Activated CD8-positive, alpha-beta memory T cell treated with anti-CD3 and anti-CD28 coated beads, Interleukin-2, amount 50 U/mL, for 24 hours (primary cell): ENCODE data around the gene P2RY12.

ENCODE experiments used
- DNase-seq: peaks from one replicate; pipeline ENCODE4 v3.0.0-alpha.2; 2020; ENCODE audit errors: extremely low read depth

P2RY12 gene

GRCh38 chr3:151346292-151346691 lies 38.3 kb downstream of the P2RY12 start:
- no peak for DNase-seq

GRCh38 chr3:151345859-151346258 lies 38.7 kb downstream of the P2RY12 start:
- no peak for DNase-seq

DNA sequence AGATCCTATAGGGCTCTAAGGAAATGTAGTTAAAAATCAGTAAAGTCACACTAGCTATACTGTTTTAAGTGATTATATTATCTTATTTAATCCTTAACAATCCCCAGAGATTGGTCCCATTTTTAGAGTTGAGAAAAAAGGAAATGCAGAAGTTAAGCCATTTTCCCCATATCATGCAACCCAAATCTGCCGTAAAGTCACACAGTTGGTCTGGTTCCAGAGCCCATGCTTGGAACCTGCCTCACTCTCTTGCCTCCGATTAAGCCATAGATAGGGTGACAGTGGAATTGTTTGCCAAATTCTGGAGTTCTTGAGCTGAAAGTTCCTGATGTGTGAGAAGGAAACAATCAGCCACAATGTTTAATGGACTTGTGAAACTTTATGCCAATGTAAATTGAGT lies 52.9 kb downstream of the P2RY12 start:
- no peak for DNase-seq

DNA sequence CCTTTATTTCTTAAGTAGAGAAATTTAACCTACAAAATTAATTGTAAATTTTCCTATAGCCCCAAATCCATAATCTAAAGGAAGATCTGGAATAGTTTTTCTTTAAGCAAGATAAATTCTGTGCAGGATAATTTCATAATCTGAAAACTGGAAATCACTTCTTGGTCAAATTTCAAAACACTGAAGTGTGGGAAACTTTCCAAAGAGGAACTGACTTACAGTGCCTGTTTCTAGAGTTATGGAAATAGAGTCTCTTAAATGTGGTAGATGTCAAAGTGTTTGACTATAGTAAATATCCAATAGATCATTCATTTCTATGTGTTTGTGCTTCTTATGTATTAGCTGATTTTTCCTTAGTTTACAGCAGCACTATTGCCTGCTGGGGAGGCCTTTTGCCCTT lies 53.7 kb downstream of the P2RY12 start:
- no peak for DNase-seq

GRCh38 chr3:151330379-151330778 lies 54.2 kb downstream of the P2RY12 start:
- DNase-seq: no peak

DNA sequence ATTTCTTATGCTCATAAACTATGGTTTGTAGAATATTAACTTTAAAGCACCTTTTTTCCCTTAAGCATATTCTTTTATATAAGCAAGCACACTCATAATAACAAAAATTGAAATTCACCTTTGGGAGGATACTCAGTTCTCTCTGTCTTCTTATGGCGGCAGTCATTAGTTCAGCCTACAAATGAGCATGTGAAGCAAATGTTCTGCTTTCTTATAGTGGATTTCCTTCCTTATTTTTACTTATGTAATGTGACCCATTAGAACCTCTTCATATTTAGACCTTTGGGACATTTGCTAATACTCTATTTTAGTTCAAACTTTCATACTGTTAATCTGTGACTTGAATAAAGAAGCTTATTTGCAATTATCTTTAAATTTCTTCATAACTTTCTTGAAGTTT lies 55.2 kb downstream of the P2RY12 start, which contains the start of gene P2RY13:
P2RY13 (minus strand) TSS at position 187 of the 400 bp plus-strand sequence; CDS start at position 166, 21 bp downstream.
- DNase-seq: no peak

GRCh38 chr3:151328298-151328995 lies 56.1 kb downstream of the P2RY12 start:
- DNase-seq: no peak

DNA sequence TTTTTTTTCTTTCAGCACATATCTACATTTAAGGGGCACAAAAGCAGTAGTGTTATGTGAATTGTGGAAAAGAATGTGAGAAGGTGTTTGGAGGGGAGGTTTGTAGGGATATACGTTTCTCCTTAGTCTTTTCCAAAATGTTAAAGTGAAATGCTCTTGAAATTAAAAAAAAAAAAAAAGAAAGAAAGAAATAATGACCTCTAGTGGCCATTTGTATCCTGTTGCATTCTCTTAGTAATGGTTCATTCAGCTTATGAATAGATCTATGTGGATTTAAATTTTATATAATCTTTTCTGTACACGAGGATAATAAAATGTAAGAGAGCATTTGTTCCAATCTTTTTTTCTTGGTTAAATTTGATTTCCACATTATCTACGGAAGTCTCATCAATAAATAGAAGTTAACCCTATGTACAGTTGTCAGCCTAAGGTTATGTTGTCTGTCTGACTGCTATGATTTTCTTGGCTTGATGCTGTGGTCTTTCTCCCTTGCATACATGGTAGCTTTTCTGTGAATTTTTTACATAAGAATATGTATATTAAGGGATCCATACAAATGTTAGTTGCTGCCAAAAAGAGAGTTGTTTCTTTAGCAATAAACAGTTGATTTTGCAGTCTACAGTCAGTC lies 56.9 kb downstream of the P2RY12 start:
- DNase-seq: no peak

DNA sequence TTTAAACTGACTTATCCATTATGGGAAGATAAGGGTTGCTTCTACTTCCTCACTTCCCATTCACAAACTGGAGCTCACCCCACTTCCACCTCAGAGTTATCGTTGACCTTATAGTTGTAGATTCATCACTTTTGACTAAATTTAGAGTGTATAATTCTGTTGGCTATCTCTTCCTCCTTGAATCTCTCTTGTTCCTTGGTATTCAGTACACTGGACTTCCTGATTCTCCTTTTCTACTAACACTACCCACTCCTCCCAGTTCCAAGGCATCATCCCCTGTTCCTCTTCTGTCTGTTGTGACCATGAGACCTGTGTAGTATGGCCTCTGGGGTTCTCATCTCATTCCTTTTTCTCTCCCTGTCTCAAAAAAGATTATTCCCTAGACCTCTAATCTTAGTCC lies 62.0 kb downstream of the P2RY12 start:
- DNase-seq: no peak

GRCh38 chr3:151321526-151321925 lies 63.0 kb downstream of the P2RY12 start:
- DNase-seq: no peak

DNA sequence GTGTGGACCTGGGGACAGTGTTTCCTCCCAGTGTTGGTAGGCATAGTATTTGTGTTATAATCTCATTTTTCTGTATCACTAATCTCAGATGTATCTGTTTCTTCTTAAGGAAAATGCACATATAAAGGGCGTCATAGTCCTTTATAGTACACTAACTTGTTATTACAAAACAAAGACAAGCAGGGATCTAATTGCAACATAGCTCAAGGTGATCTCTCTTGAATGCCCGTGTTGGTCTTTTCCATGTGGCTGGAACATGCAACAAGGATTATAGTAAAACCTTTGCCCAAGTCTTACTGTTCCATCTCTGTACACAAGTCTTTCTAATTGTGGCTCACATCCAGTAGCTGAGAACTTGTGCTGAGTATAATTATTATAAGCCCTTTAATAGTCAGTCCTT lies 64.4 kb downstream of the P2RY12 start:
- no peak for DNase-seq

DNA sequence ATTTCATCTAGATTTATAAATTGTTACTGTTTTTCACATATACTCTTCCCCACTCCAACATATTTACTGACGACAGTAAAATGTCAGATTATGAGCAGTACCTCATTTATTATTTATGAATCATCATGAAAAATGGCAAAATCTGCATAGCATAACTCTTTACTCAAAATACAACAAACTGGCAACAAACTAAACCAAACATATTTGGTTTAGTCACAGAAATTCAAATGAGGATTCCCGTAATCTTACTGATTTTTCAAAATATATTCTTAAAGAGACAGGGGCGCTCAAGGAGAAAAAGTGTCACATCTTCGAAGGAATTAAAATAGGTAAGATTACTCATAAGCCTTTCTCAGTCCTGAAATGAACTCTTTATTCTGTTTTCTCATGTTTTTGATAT lies 64.9 kb downstream of the P2RY12 start:
- no peak for DNase-seq

GRCh38 chr3:151318991-151319390 lies 65.6 kb downstream of the P2RY12 start:
- DNase-seq: no peak

DNA sequence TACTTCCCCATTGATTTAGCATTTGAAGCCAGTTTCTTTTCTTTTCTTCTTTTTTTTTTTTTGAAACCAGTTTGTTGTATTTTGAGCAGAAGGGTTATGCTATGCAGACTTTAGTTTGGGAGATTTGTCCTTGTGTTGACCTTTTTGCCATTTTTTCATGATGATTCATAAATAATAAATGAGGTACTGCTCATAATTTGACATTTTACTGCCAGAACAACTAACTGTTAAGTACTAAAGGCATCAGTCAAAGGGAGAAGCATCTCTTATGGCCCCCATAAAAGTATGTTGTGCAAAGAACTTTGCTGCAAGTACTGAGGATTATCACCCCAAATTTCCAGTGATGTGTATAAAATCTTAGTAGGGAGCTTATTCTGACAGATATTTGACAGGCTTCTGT lies 66.2 kb downstream of the P2RY12 start:
- DNase-seq: no peak

DNA sequence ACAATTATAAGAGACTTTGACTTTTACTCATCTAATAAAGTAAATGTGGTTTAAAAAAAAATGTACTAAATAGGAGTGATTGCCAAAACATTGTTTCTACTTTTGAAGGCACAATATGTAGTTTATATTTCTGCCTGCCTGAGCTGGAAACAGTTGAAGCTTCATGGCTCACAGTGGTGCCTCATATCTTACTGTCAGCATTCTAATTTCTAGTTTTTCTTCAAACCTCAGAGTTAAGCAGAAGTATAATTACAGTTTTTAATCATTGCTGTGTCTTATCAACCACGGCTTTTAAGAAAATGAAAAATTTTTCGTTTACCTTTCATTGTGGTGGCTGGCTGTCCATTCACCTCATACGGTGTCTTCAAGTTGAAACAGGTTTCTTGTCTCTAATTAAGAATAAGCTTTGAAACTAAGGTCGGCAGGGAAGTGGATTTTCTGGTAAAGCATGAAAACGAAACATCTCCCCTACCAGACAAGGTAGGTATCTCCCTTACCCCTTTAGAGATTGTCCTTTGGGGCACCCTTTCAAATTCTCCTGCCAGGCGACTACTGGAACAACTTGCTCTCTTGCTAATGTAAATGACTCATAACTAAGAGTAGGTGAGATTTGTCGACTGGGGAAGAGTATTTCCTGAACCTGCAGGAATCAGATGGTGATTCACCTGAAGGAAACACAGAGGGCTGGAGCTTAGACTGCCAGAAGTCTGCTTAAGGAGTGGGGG lies 68.1 kb downstream of the P2RY12 start, which contains the start of gene GPR87:
GPR87 (minus strand) TSS at position 554 of the 725 bp plus-strand sequence. CDS start 16,720 bp downstream, outside the sequence.
- no peak for DNase-seq

- no peak for DNase-seq
Measured at GRCh38 chr3:151315846-151316245, 68.7 kb downstream of the P2RY12 start.

- DNase-seq: no peak
Measured at GRCh38 chr3:151315136-151315535, 69.4 kb downstream of the P2RY12 start.

DNA sequence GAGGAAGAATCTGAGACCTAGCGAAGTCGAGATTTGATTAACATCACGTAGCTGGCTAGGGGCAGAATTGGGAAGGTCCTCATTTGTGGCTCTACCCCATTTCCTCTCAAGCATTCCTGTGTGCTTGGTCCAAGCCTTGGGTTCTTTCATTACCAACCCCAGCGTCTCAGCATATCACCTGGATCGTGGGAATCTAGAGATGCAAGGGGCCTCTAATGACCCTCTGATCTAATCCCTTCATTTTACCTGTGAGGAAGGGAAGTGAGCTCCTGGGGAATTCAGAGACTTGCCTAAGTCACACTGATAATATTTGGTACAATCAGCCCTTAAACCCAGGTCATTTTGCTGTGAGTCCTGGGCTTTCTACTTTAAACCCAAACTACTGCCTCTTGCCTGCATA lies 70.0 kb downstream of the P2RY12 start:
- no peak for DNase-seq

- no peak for DNase-seq
Measured at GRCh38 chr3:151314137-151314536, 70.4 kb downstream of the P2RY12 start.

DNA sequence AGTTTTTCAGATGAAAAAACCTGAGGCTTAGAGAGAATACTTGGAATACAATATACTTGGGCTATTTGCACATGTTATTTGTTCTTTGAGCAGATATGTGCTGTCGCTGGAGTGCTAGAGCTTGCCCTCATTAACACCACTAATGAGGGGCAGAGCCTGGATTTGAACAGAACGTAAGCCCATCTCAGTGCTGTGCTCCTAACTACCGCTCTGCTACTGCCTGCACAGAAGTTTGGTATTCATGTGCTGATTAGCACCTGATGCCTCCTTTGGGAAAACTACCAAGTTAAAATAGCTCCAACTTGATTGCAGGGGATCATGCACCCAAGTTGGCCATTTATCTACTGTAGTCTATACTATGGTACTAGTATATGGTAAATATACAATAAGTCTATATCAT lies 71.6 kb downstream of the P2RY12 start:
- no peak for DNase-seq

DNA sequence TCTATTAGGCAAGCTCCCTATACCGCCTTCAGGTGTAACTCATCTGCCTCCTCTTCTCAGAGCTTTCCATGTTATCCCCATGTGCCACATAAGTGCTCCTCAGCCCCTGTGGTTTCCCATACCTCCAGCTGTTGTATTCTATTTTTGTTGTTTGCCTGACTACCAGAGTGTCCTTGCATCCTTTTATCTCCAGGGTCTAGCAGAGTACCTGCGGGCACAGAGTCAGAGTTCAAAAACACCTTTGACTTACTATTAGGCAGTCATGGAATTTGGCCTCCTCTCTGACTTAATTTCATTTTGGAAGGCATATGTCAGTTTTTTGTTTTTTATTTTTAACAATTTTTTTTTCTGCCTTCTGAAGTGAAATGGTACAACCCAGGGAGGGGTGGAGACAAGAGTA lies 75.0 kb downstream of the P2RY12 start:
- no peak for DNase-seq

GRCh38 chr3:151307583-151308488 lies 76.7 kb downstream of the P2RY12 start:
- no peak for DNase-seq
